ENCODE measurements around the gene PGF. TPM values are rescaled to one million over a fixed set of nuclear protein-coding genes. Genes with fewer than 3 reads are reported as not detected.

PGF gene
- total RNA-seq, result 378 and 418 TPM in 2 replicates

GRCh38 chr14:74955229-74956026, at the start of gene PGF:
PGF (minus strand) TSS chr14:74955597; CDS start chr14:74955242, 355 bp downstream.

GRCh38 chr14:75002392-75003249, 47.2 kb upstream of the PGF start, which contains the start of gene EIF2B2:
EIF2B2 (plus strand) TSS chr14:75002921; CDS start chr14:75002991, 70 bp downstream.

DNA sequence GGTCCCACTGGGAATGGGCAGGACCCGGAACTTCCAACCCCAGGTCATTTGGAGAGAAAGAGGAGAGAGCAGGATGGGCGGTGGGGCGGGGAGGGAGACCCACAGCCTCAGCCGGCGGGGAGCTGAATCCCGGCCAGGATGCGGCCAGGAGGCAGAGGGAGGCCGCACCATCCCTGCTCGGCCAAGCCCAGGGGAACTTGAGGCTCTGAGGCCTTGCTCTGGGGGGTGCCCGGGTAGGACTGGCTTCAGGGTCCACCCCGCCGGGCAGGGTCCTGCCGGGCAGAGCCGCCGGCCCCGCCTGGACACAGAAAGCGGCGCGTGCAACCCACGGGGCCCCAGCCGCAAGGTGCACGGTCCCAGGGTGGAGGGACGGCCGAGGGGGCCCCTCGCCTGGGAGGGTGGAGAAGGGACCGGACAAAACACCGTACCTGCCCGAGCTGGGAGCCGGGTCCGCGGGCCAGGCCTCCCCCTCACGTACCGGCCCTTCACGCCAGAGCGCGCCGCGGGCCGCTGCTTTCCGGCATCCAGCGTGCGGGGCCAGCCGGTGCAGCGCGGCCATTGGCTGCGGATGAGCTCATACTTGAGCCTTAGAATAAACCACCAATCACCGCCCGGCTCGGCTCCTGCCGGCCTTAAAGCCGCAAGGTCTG, 32.5 kb downstream of the PGF start, which contains the start of gene RPS6KL1:
TSS of gene RPS6KL1 (minus strand) at position 509 of the 650 bp plus-strand sequence. CDS start 1,719 bp downstream, outside the sequence.

Other genes with a start within 250 kb of the PGF start
- gene AREL1, start 242.5 kb downstream of the PGF start, total RNA-seq, result 24.8 and 27.0 TPM in 2 replicates
- gene FCF1, start 242.5 kb downstream of the PGF start, total RNA-seq, result 27.7 and 31.5 TPM in 2 replicates
- 19.2 and 24.2 TPM in 2 replicates for gene YLPM1, start 192.3 kb downstream of the PGF start, total RNA-seq
- gene PROX2, start 79.5 kb downstream of the PGF start, total RNA-seq, result not detected in 2 replicates
- gene DLST, start 73.7 kb downstream of the PGF start, total RNA-seq, result 48.1 and 60.3 TPM in 2 replicates
- gene RPS6KL1, start 32.3 kb downstream of the PGF start, total RNA-seq, result 5.2 and 15.0 TPM in 2 replicates
- gene EIF2B2, start 47.3 kb upstream of the PGF start, total RNA-seq, result 149 and 194 TPM in 2 replicates
- gene MLH3, start 95.9 kb upstream of the PGF start, total RNA-seq, result 14.1 and 14.3 TPM in 2 replicates
- gene ACYP1, start 108.4 kb upstream of the PGF start, total RNA-seq, result 13.3 and 17.5 TPM in 2 replicates
- 1.3 and 3.6 TPM in 2 replicates for gene ZC2HC1C, start 114.0 kb upstream of the PGF start, total RNA-seq
- 24.0 and 56.4 TPM in 2 replicates for gene NEK9, start 171.5 kb upstream of the PGF start, total RNA-seq
- gene TMED10, start 221.0 kb upstream of the PGF start, total RNA-seq, result 243 and 257 TPM in 2 replicates